DOHH2 (cell line): ENCODE results near the gene CLHC1.

Experiments used
- H3F3A ChIP-seq: fragments of 200-600 bp; sonication (generic), shearing (Covaris generic); 2 replicates; pipeline ENCODE4 v1.6.0; 2016; ENCODE audit warnings: antibody characterized with exemption, mild to moderate bottlenecking; ENCODE audit not compliant: control insufficient read depth, insufficient read depth
- H3K27ac ChIP-seq: fragments of 200-600 bp; sonication (generic); 2 replicates; pipeline ENCODE4 v1.5.1; 2014; ENCODE audit warnings: low read depth, mild to moderate bottlenecking, low read length, moderate library complexity
- H3K27me3 ChIP-seq: fragments of 200-600 bp; sonication (generic); 2 replicates; pipeline ENCODE4 v1.6.1; 2014; ENCODE audit warnings: mild to moderate bottlenecking, low read length, mixed read lengths; ENCODE audit not compliant: control insufficient read depth
- H3K36me3 ChIP-seq: fragments of 200-600 bp; sonication (generic); 2 replicates; pipeline ENCODE4 v1.6.1; 2014; ENCODE audit warnings: mild to moderate bottlenecking, low read length, moderate library complexity, mixed read lengths; ENCODE audit not compliant: control insufficient read depth
- H3K4me1 ChIP-seq: fragments of 200-600 bp; sonication (generic); 2 replicates; pipeline ENCODE4 v1.6.1; 2014; ENCODE audit warnings: mild to moderate bottlenecking, low read length, mixed read lengths; ENCODE audit not compliant: control insufficient read depth
- H3K4me2 ChIP-seq: fragments of 200-600 bp; sonication (generic); 2 replicates; pipeline ENCODE4 v1.6.0; 2014; ENCODE audit warnings: mild to moderate bottlenecking, low read length, moderate library complexity
- H3K4me3 ChIP-seq: fragments of 200-600 bp; sonication (generic); 2 replicates; pipeline ENCODE4 v1.5.1; 2014; ENCODE audit warnings: mild to moderate bottlenecking, low read length, mixed read lengths
- H3K79me2 ChIP-seq: fragments of 200-600 bp; sonication (generic); 2 replicates; pipeline ENCODE4 v1.6.1; 2014; ENCODE audit warnings: mild to moderate bottlenecking, low read length, mixed read lengths; ENCODE audit not compliant: control insufficient read depth
- H3K9me2 ChIP-seq: fragments of 200-600 bp; sonication (generic); replicated peaks from 2 replicates; pipeline ENCODE4 v1.6.1; 2014; ENCODE audit warnings: mild to moderate bottlenecking, low read length, mixed read lengths; ENCODE audit not compliant: control insufficient read depth
- H3K9me3 ChIP-seq: fragments of 200-600 bp; sonication (generic); 2 replicates; pipeline ENCODE4 v1.6.1; 2014; ENCODE audit warnings: antibody characterized with exemption, low read length, mixed read lengths; ENCODE audit not compliant: control insufficient read depth, insufficient read depth
- H4K20me1 ChIP-seq: fragments of 200-600 bp; sonication (generic); 2 replicates; pipeline ENCODE4 v1.6.0; 2014; ENCODE audit warnings: low read depth, mild to moderate bottlenecking, antibody characterized with exemption, low read length, moderate library complexity; ENCODE audit not compliant: control insufficient read depth, insufficient read depth
- EZH2phosphoT487 ChIP-seq: fragments of 200-600 bp; sonication (generic); IDR thresholded peaks from 2 replicates; pipeline ENCODE4 v1.6.1; 2017; ENCODE audit warnings: borderline replicate concordance, mild to moderate bottlenecking, antibody characterized with exemption, low read length, moderate library complexity, mixed read lengths
- TF ChIP-seq, protein P1 (sequence below): fragments of 200-600 bp; sonication (generic); IDR thresholded peaks from one replicate; pipeline ENCODE4 v1.5.1; 2014; ENCODE audit warnings: antibody characterized with exemption, mild to moderate bottlenecking, low read depth, low read length; ENCODE audit not compliant: poor library complexity, severe bottlenecking

CLHC1 gene

DNA sequence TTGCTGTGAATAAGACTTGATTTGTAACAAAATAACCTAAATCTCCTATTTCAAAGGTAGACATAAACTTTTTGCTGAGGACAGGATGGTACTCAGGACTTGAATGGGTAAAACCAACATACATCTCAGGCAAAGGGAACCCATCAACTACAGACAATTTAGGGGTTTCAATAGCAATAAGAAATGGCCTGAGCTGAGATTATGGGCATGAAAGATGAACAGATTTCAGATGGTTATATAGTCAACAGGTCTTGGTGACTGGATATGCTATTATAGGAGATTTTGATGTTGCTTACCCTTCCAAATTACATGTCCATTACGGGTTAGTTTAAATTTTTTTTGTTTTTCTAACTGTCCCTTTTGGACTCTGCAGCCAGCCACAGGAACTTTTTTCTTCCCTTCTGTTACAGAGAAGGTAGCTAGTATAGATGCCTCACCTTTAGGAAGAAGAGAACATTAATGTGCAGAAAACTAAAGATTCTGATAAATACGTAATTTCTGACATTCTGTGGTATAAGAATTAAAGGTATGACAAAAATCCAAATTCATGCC, 5.0 kb upstream of the CLHC1 start:
- H3F3A ChIP-seq, result peaks cover 72% of the 10 kb centered on the region
- H3K27ac ChIP-seq, result 0 out of 2 replicates have a peak overlapping the region, but pooled peaks have one; percentile 5

DNA sequence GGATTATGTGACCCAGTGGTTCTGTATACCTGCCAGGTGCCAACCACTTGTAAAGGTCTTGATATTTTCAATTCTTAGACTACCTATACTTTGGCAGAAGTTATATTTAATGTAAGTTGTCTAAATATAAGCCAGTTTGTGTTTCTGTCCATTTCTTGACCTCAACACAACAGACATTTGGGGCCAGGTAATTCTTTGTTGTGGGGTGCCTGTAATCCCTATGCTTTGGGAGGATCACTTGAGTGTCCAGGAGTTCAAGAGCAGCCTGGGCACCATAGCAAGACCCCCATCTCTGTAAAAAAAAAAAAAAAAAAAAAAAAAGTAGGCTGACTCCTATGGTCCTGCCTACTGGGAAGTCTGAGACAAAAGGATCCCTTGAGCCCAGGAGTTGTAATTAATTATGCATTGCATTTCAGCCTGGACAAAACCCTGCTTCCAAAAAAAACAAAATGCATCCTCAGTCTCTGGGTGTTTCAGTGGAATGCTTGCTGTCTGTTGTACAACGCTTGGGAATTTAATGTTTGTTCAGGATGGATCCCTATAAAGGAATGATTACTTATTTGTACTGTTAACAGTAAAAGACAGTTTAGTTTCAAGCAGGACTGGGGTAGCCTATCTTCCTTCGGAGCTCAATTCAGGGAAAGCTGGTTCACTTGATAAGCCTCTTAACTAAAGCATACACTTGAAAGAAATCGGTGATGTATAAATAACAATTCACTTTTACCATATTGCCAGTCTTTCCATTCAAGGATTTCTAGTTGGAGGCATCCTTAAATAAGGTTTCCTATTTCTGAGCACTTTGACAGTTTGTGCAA, 3.8 kb upstream of the CLHC1 start:
- Histone ChIP-seq H3K27me3 (no peaks in the 10 kb centered on the region), H3K4me2 (0 out of 2 replicates have a peak overlapping the region, but pooled peaks have one; percentile 10), H3F3A (peaks cover 72% of the 10 kb centered on the region), H3K79me2 (peaks cover 43% of the 10 kb centered on the region), H4K20me1 (peaks cover 4% of the 10 kb centered on the region), H3K9me2 (no peaks in the 10 kb centered on the region), H3K4me3 (no peak overlapping the region), H3K9me3 (no peaks in the 10 kb centered on the region), H3K27ac (no peak overlapping the region), H3K4me1 (peaks cover 32% of the 10 kb centered on the region), H3K36me3 (peaks cover 62% of the 10 kb centered on the region)
- TF ChIP-seq EZH2phosphoT487, result no peak
- TF ChIP-seq, protein P1, sequence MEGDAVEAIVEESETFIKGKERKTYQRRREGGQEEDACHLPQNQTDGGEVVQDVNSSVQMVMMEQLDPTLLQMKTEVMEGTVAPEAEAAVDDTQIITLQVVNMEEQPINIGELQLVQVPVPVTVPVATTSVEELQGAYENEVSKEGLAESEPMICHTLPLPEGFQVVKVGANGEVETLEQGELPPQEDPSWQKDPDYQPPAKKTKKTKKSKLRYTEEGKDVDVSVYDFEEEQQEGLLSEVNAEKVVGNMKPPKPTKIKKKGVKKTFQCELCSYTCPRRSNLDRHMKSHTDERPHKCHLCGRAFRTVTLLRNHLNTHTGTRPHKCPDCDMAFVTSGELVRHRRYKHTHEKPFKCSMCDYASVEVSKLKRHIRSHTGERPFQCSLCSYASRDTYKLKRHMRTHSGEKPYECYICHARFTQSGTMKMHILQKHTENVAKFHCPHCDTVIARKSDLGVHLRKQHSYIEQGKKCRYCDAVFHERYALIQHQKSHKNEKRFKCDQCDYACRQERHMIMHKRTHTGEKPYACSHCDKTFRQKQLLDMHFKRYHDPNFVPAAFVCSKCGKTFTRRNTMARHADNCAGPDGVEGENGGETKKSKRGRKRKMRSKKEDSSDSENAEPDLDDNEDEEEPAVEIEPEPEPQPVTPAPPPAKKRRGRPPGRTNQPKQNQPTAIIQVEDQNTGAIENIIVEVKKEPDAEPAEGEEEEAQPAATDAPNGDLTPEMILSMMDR, result no peak

More for the DNA sequence above, 5.0 kb upstream of the CLHC1 start:
- no peak for TF ChIP-seq EZH2phosphoT487
- TF ChIP-seq, protein P1, result no peak
- H3K4me3 ChIP-seq, result no peak overlapping the region
- H3K79me2 ChIP-seq, result peaks cover 31% of the 10 kb centered on the region
- no peak overlapping the region for H3K4me2 ChIP-seq
- no peaks in the 10 kb centered on the region for H3K9me3 ChIP-seq
- H3K4me1 ChIP-seq, result peaks cover 27% of the 10 kb centered on the region
- H3K27me3 ChIP-seq, result no peaks in the 10 kb centered on the region
- H3K9me2 ChIP-seq, result no peaks in the 10 kb centered on the region
- H4K20me1 ChIP-seq, result peaks cover 4% of the 10 kb centered on the region
- H3K36me3 ChIP-seq, result peaks cover 70% of the 10 kb centered on the region

GRCh38 chr2:55233658-55233940, 1.5 kb upstream of the CLHC1 start:
- peaks cover 60% of the 10 kb centered on the region for H3K36me3 ChIP-seq
- TF ChIP-seq, protein P1, result no peak
- TF ChIP-seq EZH2phosphoT487, result no peak
- H3K9me2 ChIP-seq, result no peaks in the 10 kb centered on the region
- peak overlapping the region; percentile 88 for H3K27ac ChIP-seq
- H3K27me3 ChIP-seq, result no peaks in the 10 kb centered on the region
- H3K4me1 ChIP-seq, result peaks cover 35% of the 10 kb centered on the region
- H3K79me2 ChIP-seq, result peaks cover 63% of the 10 kb centered on the region
- peak overlapping the region; percentile 88 for H3K4me2 ChIP-seq
- H3K4me3 ChIP-seq, result peak overlapping the region; percentile 99
- peaks cover 57% of the 10 kb centered on the region for H3F3A ChIP-seq
- no peaks in the 10 kb centered on the region for H3K9me3 ChIP-seq
- H4K20me1 ChIP-seq, result peaks cover 4% of the 10 kb centered on the region
